IMR-90 (cell line): ENCODE results near the gene PLB1. TPM values are rescaled to one million over a fixed set of nuclear protein-coding genes. Genes with fewer than 3 reads are reported as not detected.
"Not testable (repeated sequence)": the region's sequence is repeated elsewhere in the genome, so short reads cannot be mapped to it uniquely, and the experiment has no call there.

Experiments used
- ATAC-seq: fragments of 200-7000 bp; cut with Tn5 transposase; 2 replicates; pipeline ENCODE4 v1.9.1; 2020; ENCODE audit warnings: low read depth, mild to moderate bottlenecking, moderate library complexity
- BruUV-seq: library from RNA; stranded (reverse); fragments of 400-500 nt; replicated peaks from 2 replicates; lab custom pipeline; 2021; lab: Mats Ljungman, UMichigan
- CTCF ChIA-PET: fragments of 300-600 bp; formaldehyde crosslinking; extraction: SDS; loops from one replicate; lab custom pipeline; 2021; ENCODE audit warnings: antibody characterized with exemption; lab: Yijun Ruan, JAX
- POLR2A ChIA-PET: fragments of 300-600 bp; sonication (Branson Sonifier 250); formaldehyde crosslinking; loops from one replicate; lab custom pipeline; 2022; ENCODE audit warnings: antibody characterized with exemption; ENCODE audit not compliant: unreplicated experiment; lab: Charles Lee
- DNase-seq: peaks from one replicate; pipeline ENCODE4 v3.0.0; 2013
- H2AFZ ChIP-seq: replicated peaks from 2 replicates; pipeline ENCODE3; 2013; ENCODE audit warnings: low read length, mild to moderate bottlenecking; ENCODE audit not compliant: poor library complexity
- H2AK5ac ChIP-seq: 2 replicates; pipeline ENCODE4 v1.6.1; 2013; ENCODE audit warnings: low read depth, low read length, inconsistent platforms
- H2AK9ac ChIP-seq: replicated peaks from 2 replicates; pipeline ENCODE3; 2013; ENCODE audit warnings: mild to moderate bottlenecking, low read depth, low read length, moderate library complexity; ENCODE audit not compliant: poor library complexity
- H2BK120ac ChIP-seq: 2 replicates; pipeline ENCODE4 v1.6.1; 2013; ENCODE audit warnings: low read depth, low read length, inconsistent platforms
- H2BK15ac ChIP-seq: 3 replicates; pipeline ENCODE4 v1.6.1; 2013; ENCODE audit warnings: low read depth, low read length, inconsistent platforms
- H2BK20ac ChIP-seq: 2 replicates; pipeline ENCODE4 v1.6.1; 2013; ENCODE audit warnings: low read depth, mild to moderate bottlenecking, inconsistent platforms, low read length, moderate library complexity
- H2BK5ac ChIP-seq: 2 replicates; pipeline ENCODE4 v1.6.1; 2013; ENCODE audit warnings: mild to moderate bottlenecking, low read depth, low read length, inconsistent platforms; ENCODE audit not compliant: poor library complexity, severe bottlenecking
- H3K14ac ChIP-seq: replicated peaks from 2 replicates; pipeline ENCODE4 v1.6.1; 2013; ENCODE audit warnings: low read depth, low read length, inconsistent platforms
- H3K18ac ChIP-seq: 2 replicates; pipeline ENCODE4 v1.6.1; 2013; ENCODE audit warnings: low read depth, low read length, control low read depth
- H3K23ac ChIP-seq: 2 replicates; pipeline ENCODE4 v1.6.1; 2013; ENCODE audit warnings: low read depth, low read length, inconsistent platforms
- H3K27ac ChIP-seq: 2 replicates; pipeline ENCODE4 v1.5.1; 2013; ENCODE audit warnings: mild to moderate bottlenecking, control low read depth, low read length; ENCODE audit not compliant: insufficient read depth
- H3K27me3 ChIP-seq: 2 replicates; pipeline ENCODE4 v1.6.1; 2013; ENCODE audit warnings: low read length; ENCODE audit not compliant: control insufficient read depth, insufficient read depth
- H3K36me3 ChIP-seq: 2 replicates; pipeline ENCODE4 v1.6.1; 2013; ENCODE audit warnings: low read length, mixed read lengths; ENCODE audit not compliant: control insufficient read depth, insufficient read depth
- H3K4ac ChIP-seq: 2 replicates; pipeline ENCODE4 v1.6.1; 2013; ENCODE audit warnings: low read depth, low read length, inconsistent platforms
- H3K4me1 ChIP-seq: 2 replicates; pipeline ENCODE4 v1.6.1; 2013; ENCODE audit warnings: low read length, mixed read lengths; ENCODE audit not compliant: control insufficient read depth, insufficient read depth
- H3K4me2 ChIP-seq: 2 replicates; pipeline ENCODE4 v1.6.1; 2013; ENCODE audit warnings: low read depth, mild to moderate bottlenecking, control low read depth, low read length, moderate library complexity
- H3K4me3 ChIP-seq: 2 replicates; pipeline ENCODE4 v1.5.1; 2013; ENCODE audit warnings: low read depth, mild to moderate bottlenecking, control low read depth, low read length, moderate library complexity; ENCODE audit not compliant: insufficient read depth
- H3K56ac ChIP-seq: 2 replicates; pipeline ENCODE4 v1.6.1; 2013; ENCODE audit warnings: low read length, inconsistent platforms; ENCODE audit not compliant: insufficient read depth; ENCODE audit errors: extremely low read depth
- H3K79me1 ChIP-seq, 2 experiments: 2 replicates each; pipeline ENCODE4 v1.6.1; 2013; ENCODE audit warnings: low read length in 2 of 2, inconsistent platforms in 1 of 2, low read depth in 1 of 2
- H3K9ac ChIP-seq: 2 replicates; pipeline ENCODE4 v1.6.1; 2013; ENCODE audit warnings: low read depth, low read length, control low read depth
- H3K9me1 ChIP-seq: 2 replicates; pipeline ENCODE4 v1.6.1; 2013; ENCODE audit warnings: low read length, inconsistent platforms; ENCODE audit not compliant: insufficient read depth
- H3K9me3 ChIP-seq: 2 replicates; pipeline ENCODE4 v1.6.1; 2013; ENCODE audit warnings: low read length; ENCODE audit not compliant: control insufficient read depth, insufficient read depth
- H4K20me1 ChIP-seq: 2 replicates; pipeline ENCODE4 v1.6.1; 2013; ENCODE audit warnings: low read length, inconsistent platforms; ENCODE audit not compliant: insufficient read depth
- H4K5ac ChIP-seq: 2 replicates; pipeline ENCODE4 v1.6.1; 2013; ENCODE audit warnings: mild to moderate bottlenecking, low read depth, low read length, control low read depth
- H4K8ac ChIP-seq, 2 experiments: 2 replicates each; pipeline ENCODE4 v1.6.1; 2013; ENCODE audit warnings: low read depth in 2 of 2, low read length in 2 of 2, control low read depth in 1 of 2, inconsistent platforms in 1 of 2
- H4K91ac ChIP-seq: 2 replicates; pipeline ENCODE4 v1.6.1; 2013; ENCODE audit warnings: low read depth, low read length, inconsistent platforms; ENCODE audit not compliant: insufficient read depth
- WGBS, 2 experiments: methylation state at CpG; one replicate each; pipeline versions ENCODE4 v1.1.5 to v1.1.7; 2013; ENCODE audit warnings: missing lambda C conversion rate in 2 of 2; ENCODE audit not compliant: insufficient read length in 1 of 2; ENCODE audit errors: extremely low coverage in 2 of 2; 5-methylcytosine and 5-hydroxymethylcytosine counted together
- dilution Hi-C: fragments of 300-500 bp; cut with HindIII; formaldehyde crosslinking; loops from one replicate; pipeline ENCODE4 v1.14.3; 2018; ENCODE audit warnings: low sequenced_read_pairs; ENCODE audit not compliant: unreplicated experiment
- in situ Hi-C: fragments of 300-500 bp; cut with MboI; formaldehyde crosslinking; loops from 3 replicates; pipeline ENCODE4 v1.14.3; 2019; ENCODE audit warnings: low sequenced_read_pairs, inconsistent platforms, mixed read lengths
- intact Hi-C: fragments of 100-400 bp; cut with micrococcal nuclease; formaldehyde crosslinking; loops from 2 replicates; pipeline ENCODE4 v1.10.0; 2022
- polyA plus RNA-seq, 3 experiments: library from polyadenylated mRNA; depleted of rRNA; stranded (reverse); fragments of >200 nt; gene quantifications; 2 replicates each; pipeline ENCODE4 v1.2.3, GENCODE V29; 2012; ENCODE audit warnings: low replicate concordance in 1 of 3
- total RNA-seq: library from RNA; depleted of rRNA; stranded (reverse); fragments of >200 nt; gene quantifications from 2 replicates; pipeline ENCODE4 v1.2.3, GENCODE V29; 2012

The PLB1 gene
- total and polyA plus RNA-seq, 2 of the 4 experiments (the other 2 are of a cell fraction) = 0.74 to 0.90 TPM

DNA sequence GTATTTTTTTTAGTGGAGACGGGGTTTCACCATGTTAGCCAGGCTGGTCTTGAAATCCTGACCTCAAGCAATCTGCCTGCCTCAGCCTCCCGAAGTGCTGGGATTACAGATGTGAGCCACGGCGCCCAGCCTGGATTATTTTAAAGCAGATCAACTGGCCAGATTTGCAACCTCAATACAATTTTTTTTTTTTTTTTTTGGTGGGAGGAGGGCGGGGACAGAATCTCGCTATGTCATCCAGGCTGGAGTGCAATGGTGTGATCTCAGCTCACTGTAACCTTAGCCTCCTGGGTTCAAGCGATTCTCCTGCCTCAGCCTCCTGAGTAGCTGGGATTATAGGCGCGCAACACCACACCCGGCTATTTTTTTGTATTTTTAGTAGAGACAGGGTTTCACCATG is 54.5 kb downstream of the PLB1 start:
- H2BK120ac ChIP-seq, H2BK15ac ChIP-seq, POLR2A ChIA-PET, DNase-seq, H4K91ac ChIP-seq, H2BK5ac ChIP-seq, H3K9me1 ChIP-seq, H2AFZ ChIP-seq, H2AK9ac ChIP-seq, H3K4me1 ChIP-seq, CTCF ChIA-PET, BruUV-seq, ATAC-seq, H3K27ac ChIP-seq, H2AK5ac ChIP-seq, H3K56ac ChIP-seq, H2BK20ac ChIP-seq, H3K14ac ChIP-seq, H3K4ac ChIP-seq, H3K9ac ChIP-seq, H4K8ac ChIP-seq, H3K4me2 ChIP-seq, H4K5ac ChIP-seq, H3K23ac ChIP-seq, H3K36me3 ChIP-seq, H4K20me1 ChIP-seq, H3K4me3 ChIP-seq, dilution Hi-C loops, H3K18ac ChIP-seq, H3K9me3 ChIP-seq, H3K79me1 ChIP-seq, in situ Hi-C loops, intact Hi-C loops: not testable (repeated sequence)
- peaks cover 13% of the 10 kb centered on the region for H3K27me3 ChIP-seq
- 100% methylated on average over 1 of the region's 10 CpGs; no CpG with 5 or more reads in 1 of the 2 experiments for WGBS, 2 experiments
